Esophagus squamous epithelium (tissue), 4 donors: Measurements from ENCODE around the gene GPR157.

Experiments
- CTCF ChIP-seq, 6 experiments: fragments of 450-650 bp in 4 of 6; fragments of 200-600 bp in 2 of 6; sonication (generic) in 2 of 6; IDR thresholded peaks; one replicate each; pipeline ENCODE4 v1.5.1; 2016 to 2019; ENCODE audit warnings: antibody characterized with exemption in 6 of 6, mild to moderate bottlenecking in 4 of 6, moderate library complexity in 4 of 6
- POLR2A ChIP-seq, 4 donors: fragments of 450-650 bp; IDR thresholded peaks; one replicate each; pipeline ENCODE4 v1.6.1; 2017; ENCODE audit warnings: antibody characterized with exemption in 4 of 4, mild to moderate bottlenecking in 4 of 4, moderate library complexity in 3 of 4

GRCh38 chr1:9128166-9128519 is 759 bp downstream of the GPR157 start:
- no peak for TF ChIP-seq POLR2A (IDR thresholded peaks at IDR 0.05)
- no peak for TF ChIP-seq CTCF (IDR thresholded peaks at IDR 0.05)
